Activated CD4-positive, CD25-positive, alpha-beta regulatory T cell treated with anti-CD3 and anti-CD28 coated beads, Interleukin-2, amount 50 U/mL, for 16 hours (primary cell): Measurements from ENCODE around the gene CDC16.
"Not testable (repeated sequence)": the region's sequence is repeated elsewhere in the genome, so short reads cannot be mapped to it uniquely, and the experiment has no call there.

Experiments
- DNase-seq: peaks from one replicate; pipeline ENCODE4 v3.0.0-alpha.2; 2020; ENCODE audit warnings: low read depth, low spot score

The CDC16 gene

GRCh38 chr13:114234645-114235421 lies at the start of gene CDC16:
Gene CDC16, plus strand, starts transcription at chr13:114234897. Its CDS starts 188 bp downstream, at chr13:114235085.
- DNase-seq: peak; percentile 75

GRCh38 chr13:114185182-114185971 lies 49.3 kb upstream of the CDC16 start:
- DNase-seq: no peak

DNA sequence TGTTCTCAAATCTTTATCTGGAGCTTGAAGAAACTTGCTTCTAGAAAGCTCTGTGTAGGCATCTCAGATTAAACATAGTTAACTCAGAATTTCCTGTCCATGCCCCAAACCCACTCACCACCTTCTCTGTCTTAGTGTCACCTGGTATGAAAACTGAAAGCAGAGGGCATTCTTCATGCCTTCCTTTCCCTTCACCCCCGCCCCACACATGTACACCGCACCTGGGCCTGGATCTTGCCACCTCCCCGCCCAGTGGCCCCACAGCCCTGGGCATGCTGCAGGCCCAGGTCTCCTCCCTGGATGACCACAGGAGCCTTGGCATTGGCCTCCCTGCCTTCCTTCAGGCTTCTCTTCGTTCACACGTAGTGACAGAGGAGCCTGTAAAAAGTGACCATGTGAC lies 39.8 kb upstream of the CDC16 start:
- no peak for DNase-seq

- DNase-seq: no peak
Observed at GRCh38 chr13:114196629-114197028, 38.1 kb upstream of the CDC16 start.

DNA sequence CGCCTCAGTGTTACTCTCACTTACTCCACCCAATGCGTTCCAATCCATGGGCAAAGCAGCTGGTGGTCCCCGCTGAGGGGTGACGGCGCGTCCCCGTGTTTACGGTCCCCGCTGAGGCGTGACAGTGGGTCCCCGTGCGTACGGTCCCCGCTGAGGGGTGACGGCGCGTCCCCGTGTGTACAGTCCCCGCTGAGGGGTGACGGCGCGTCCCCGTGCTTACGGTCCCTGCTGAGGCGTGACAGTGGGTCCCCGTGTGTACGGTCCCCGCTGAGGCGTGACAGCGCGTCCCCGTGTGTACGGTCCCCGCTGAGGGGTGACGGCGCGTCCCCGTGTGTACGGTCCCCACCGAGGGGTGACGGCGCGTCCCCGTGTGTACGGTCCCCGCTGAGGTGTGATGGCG lies 36.1 kb upstream of the CDC16 start:
- DNase-seq: no peak

- DNase-seq: not testable (repeated sequence)
Observed at GRCh38 chr13:114199526-114199925, 35.2 kb upstream of the CDC16 start.

DNA sequence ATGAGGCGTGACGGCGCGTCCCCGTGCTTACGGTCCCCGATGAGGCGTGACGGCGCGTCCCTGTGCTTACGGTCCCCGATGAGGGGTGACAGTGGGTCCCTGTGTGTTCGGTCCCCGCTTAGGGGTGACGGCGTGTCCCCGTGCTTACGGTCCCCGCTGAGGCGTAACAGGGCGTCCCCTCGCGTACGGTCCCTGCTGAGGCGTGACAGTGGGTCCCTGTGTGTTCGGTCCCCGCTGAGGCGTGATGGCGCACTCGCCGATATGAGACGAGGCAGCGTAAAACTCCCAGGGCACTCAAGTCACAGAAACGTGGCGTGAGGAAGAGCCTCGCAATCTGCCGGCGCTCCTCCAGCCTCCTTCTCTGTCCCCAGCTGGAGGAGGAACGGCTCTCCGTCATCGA lies 34.7 kb upstream of the CDC16 start:
- no peak for DNase-seq

DNA sequence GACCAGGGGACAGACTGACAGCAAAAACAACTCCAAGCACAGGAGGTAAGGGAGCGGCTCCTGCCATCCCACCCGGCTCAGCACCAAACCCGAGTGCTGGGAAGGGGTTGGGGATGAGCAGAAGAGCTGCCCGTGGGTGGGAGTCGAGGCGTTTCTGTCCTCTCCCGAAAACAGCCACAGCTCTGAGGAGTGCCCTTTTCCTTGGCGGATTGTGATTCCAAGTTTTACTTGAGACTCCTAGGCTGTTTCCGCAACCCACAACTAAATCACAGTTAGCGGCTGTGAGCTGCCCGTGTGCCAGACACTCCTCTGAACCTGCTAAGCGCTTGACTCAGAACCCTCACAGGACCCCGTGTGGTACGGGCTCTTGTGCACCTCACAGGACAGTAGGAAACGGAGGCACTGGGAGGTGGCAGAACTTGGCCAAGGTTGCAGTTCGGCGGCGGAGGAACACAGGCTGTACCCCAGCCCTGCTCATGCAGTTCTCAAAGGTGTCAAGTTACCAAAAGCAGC lies 34.2 kb upstream of the CDC16 start:
- no peak for DNase-seq

GRCh38 chr13:114202581-114202980 lies 32.1 kb upstream of the CDC16 start:
- DNase-seq: no peak

- no peak for DNase-seq
Observed at GRCh38 chr13:114203536-114203935, 31.2 kb upstream of the CDC16 start.

DNA sequence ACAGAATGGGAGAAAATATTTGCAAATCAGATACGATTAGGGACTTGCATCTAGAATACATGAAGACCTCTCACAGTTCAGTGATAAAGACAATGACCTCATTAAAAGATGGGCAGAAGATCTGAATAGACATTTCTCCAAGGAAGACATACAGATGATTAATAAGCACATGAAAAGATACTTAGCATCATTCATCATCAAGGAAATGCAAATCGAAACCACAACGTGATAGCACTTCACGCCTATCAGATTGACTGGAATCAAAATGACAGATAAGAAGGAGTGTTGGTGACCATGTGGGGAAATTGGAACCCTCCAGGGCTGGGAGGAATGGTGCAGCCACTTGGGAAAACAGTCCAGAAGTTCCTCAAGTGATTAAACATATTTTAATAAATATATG lies 29.8 kb upstream of the CDC16 start:
- DNase-seq: no peak

DNA sequence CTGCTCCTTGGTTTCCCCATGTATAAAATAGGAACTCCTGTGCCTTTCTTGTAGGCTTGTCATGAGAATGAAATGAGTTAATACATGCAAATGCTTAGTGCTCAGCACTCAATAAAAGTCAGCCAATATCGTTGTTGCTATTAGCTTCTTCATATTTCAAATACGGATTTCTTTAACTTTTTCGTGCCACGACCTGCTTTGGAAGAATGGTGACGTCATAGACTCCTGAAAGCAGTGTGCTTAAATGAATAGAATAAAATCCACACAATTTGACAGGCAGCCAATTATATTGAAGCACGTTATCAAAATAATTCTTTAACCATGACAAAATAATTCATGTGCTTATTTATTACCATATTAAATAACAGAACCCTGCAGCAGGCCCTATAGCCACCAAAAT lies 26.6 kb upstream of the CDC16 start:
- DNase-seq: no peak

DNA sequence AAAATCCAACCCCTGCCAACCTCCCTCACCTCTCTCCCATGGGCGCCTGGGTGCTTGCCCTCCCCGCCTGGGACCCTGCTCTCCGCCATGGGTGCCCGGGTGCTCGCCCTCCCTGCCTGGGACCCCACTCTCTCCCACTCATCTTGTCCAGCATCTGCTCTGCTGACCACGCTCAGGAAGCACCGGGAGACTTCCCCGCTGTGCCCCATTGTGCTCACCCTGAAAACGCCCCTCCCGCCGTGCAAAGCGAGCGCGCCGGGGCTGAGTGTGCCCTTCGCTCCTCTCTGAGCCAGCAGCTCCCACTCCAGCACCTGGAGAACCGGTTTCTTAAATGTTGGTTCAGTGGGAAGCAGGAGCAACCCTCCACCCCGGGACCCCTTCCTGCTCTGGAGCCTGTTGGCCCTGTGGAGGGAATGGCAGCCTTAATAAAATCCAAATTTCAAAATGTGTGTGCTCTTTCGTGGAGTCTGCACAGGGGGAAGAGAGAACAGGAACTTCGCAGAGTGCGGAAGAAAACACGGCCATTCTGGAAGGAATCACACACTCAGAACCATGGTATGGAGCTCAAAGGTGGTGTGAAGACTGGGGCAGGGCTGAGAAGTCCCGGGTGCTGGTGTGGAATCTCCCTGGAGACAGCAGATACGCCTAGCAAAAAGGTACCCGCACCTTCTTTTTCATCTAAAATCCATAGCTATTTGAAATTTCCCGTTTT lies 23.1 kb upstream of the CDC16 start:
- no peak for DNase-seq

DNA sequence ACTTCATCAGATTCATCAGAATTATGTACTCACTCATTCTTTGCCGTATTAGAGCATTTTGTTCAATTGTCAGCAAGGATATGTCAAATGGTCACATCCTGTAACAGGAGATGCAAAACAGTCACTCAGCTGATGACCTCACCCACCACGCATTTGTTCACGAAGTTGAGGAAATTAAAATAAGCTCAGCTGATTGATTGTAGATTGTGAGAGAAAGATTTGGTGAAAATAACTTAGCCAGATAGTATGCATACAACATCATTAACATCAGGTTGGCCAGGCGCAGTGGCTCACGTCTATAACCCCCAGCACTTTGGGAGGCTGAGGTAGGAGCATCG lies 22.6 kb upstream of the CDC16 start:
- no peak for DNase-seq

DNA sequence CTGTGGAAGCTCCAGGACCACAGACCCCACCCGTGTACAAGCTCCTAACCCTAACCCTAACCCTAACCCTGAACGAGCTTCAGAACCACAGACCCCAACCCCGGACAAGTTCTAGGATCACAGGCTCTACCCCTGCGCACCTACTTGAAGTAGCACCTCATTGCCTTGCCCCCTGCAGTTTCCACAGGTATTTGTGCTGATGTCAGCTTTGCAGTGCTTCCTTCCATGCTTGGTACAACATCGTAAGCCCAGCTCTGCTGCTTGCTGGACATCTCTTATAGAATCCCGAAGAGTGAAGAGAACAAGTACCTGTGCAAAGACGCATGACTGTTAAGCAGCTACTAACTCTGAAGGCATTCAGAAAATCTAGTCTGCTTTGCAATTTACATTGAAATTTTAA lies 20.7 kb upstream of the CDC16 start:
- no peak for DNase-seq

- no peak for DNase-seq
Observed at GRCh38 chr13:114219392-114219791, 15.3 kb upstream of the CDC16 start.

GRCh38 chr13:114222461-114222968 lies 12.2 kb upstream of the CDC16 start:
- no peak for DNase-seq

- DNase-seq: no peak
Observed at GRCh38 chr13:114224201-114224600, 10.5 kb upstream of the CDC16 start.

GRCh38 chr13:114225610-114226009 lies 9.1 kb upstream of the CDC16 start:
- no peak for DNase-seq

GRCh38 chr13:114226088-114226487 lies 8.6 kb upstream of the CDC16 start:
- DNase-seq: no peak

DNA sequence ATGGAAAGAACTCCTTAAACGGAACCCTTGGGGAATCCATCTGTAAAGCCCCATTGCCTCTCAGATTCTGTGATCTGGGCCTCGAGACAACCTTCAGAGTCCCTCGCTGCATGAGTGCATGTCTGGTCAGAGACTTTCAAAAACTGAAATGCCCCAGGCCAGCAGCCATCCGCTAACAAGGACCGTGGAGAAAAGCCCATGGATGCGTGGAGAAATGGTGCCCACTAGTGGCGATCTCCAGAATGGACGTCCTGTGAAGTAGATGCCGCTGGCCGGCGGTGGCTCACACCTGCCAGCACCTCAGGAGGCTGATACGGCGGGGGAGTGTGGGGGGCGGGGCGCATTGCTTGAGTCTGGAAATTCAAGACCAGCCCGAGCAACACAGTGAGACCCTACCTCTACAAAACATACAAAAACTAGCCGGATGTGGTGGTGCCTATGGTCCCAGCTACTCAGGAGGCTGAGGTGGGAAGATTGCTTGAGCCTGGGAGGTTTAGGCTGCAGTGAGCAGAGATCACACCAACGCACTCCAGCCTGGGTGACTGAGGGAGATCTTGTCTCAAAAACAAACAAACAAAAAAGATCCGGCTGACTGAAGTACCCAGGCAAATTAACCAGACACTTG lies 7.9 kb upstream of the CDC16 start:
- DNase-seq: peak; percentile 68

DNA sequence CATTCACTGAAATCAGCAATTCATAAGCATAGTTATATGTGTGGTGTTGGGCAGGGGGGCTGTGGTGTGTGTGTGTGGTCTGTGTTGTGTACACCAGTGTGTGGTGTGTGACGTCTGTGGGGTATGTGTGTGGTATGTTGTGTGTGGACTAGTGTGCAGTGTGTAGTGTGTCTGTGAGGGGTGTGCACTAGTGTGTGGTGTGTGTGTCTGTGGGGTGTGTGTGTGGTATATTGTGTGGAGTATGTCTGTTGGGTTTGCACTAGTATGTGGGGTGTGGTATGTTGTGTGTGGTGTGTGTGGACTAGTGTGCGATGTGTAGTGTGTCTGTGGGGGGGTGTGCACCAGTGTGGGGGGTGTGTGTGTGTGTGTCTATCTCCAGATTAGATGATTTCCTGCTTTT lies 7.2 kb upstream of the CDC16 start:
- DNase-seq: no peak
